Neural cell (in vitro differentiated cells): ENCODE data around the gene AKT3. TPM values are rescaled to one million over a fixed set of nuclear protein-coding genes. Genes with fewer than 3 reads are reported as not detected.

ENCODE experiments used
- H2AFZ ChIP-seq: fragments of 200-600, 300-800 bp; sonication (generic), shearing (Covaris generic); 2 replicates; pipeline ENCODE4 v1.6.0; 2014; ENCODE audit warnings: low read depth, mild to moderate bottlenecking, antibody characterized with exemption, low read length, moderate library complexity
- H3F3A ChIP-seq: fragments of 200-600 bp; shearing (Covaris generic); 2 replicates; pipeline ENCODE4 v1.6.1; 2016; ENCODE audit warnings: mild to moderate bottlenecking, moderate library complexity, mixed read lengths, antibody characterized with exemption, low read length; ENCODE audit not compliant: insufficient read depth, poor library complexity, severe bottlenecking
- H3K27ac ChIP-seq: fragments of 200-600, 300-800 bp; sonication (generic), shearing (Covaris generic); 2 replicates; pipeline ENCODE4 v1.5.1; 2014; ENCODE audit warnings: mild to moderate bottlenecking, low read length, moderate library complexity
- H3K27me3 ChIP-seq: fragments of 300-800, 200-600 bp; sonication (generic), shearing (Covaris generic); 2 replicates; pipeline ENCODE4 v1.6.0; 2014; ENCODE audit warnings: mild to moderate bottlenecking, low read depth, low read length, moderate library complexity; ENCODE audit not compliant: insufficient read depth
- H3K36me3 ChIP-seq: fragments of 300-800, 200-600 bp; sonication (generic), shearing (Covaris generic); 2 replicates; pipeline ENCODE4 v1.5.1; 2014; ENCODE audit warnings: mild to moderate bottlenecking, antibody characterized with exemption, low read length, moderate library complexity; ENCODE audit not compliant: insufficient read depth
- H3K4me2 ChIP-seq: fragments of 300-800, 200-600 bp; sonication (generic), shearing (Covaris generic); 2 replicates; pipeline ENCODE4 v1.6.0; 2014; ENCODE audit warnings: mild to moderate bottlenecking, low read length
- H3K4me3 ChIP-seq: fragments of 300-800, 200-600 bp; sonication (generic), shearing (Covaris generic); 2 replicates; pipeline ENCODE4 v1.5.1; 2014; ENCODE audit warnings: mild to moderate bottlenecking, low read length, moderate library complexity
- H3K79me2 ChIP-seq: fragments of 200-600 bp; shearing (Covaris generic); replicated peaks from 2 replicates; pipeline ENCODE4 v1.6.0; 2014; ENCODE audit warnings: mild to moderate bottlenecking, low read length, moderate library complexity; ENCODE audit not compliant: insufficient read depth
- H3K9ac ChIP-seq: fragments of 300-800, 200-600 bp; sonication (generic), shearing (Covaris generic); 2 replicates; pipeline ENCODE4 v1.6.1; 2016; ENCODE audit warnings: mild to moderate bottlenecking, low read length, mixed read lengths
- H3K9me2 ChIP-seq: fragments of 200-600 bp; shearing (Covaris generic); 2 replicates; pipeline ENCODE4 v1.6.1; 2016; ENCODE audit warnings: mild to moderate bottlenecking, low read length, mixed read lengths; ENCODE audit not compliant: insufficient read depth
- H3K9me3 ChIP-seq: fragments of 200-600, 300-800 bp; sonication (generic), shearing (Covaris generic); 2 replicates; pipeline ENCODE4 v1.6.1; 2016; ENCODE audit warnings: mild to moderate bottlenecking, mixed run types, low read length, moderate library complexity, mixed read lengths
- H4K20me1 ChIP-seq: fragments of 200-600 bp; shearing (Covaris generic); 2 replicates; pipeline ENCODE4 v1.6.1; 2016; ENCODE audit warnings: mild to moderate bottlenecking, mixed run types; ENCODE audit not compliant: insufficient read depth
- CTCF ChIP-seq: fragments of 450-650 bp; IDR thresholded peaks from 2 replicates; pipeline ENCODE4 v1.5.1; 2014; ENCODE audit warnings: antibody characterized with exemption, mild to moderate bottlenecking, moderate library complexity; ENCODE audit not compliant: poor library complexity, severe bottlenecking
- EP300 ChIP-seq: fragments of 450-650 bp; conservative IDR thresholded peaks from 2 replicates; pipeline ENCODE4 v1.6.1; 2014; ENCODE audit warnings: antibody characterized with exemption, mild to moderate bottlenecking, moderate library complexity; ENCODE audit not compliant: poor library complexity, severe bottlenecking
- EZH2 ChIP-seq: fragments of 200-600, 300-800 bp; shearing (Covaris generic), sonication (generic); IDR thresholded peaks from 2 replicates; pipeline ENCODE4 v1.6.1; 2014; ENCODE audit warnings: antibody characterized with exemption, low read length, borderline replicate concordance, mild to moderate bottlenecking; ENCODE audit not compliant: insufficient read depth, poor library complexity, severe bottlenecking
- MXI1 ChIP-seq: fragments of 450-650 bp; conservative IDR thresholded peaks from 2 replicates; pipeline ENCODE4 v1.6.1; 2014; ENCODE audit warnings: antibody characterized with exemption, mild to moderate bottlenecking; ENCODE audit not compliant: poor library complexity, severe bottlenecking
- POLR2AphosphoS5 ChIP-seq: IDR thresholded peaks from 2 replicates; pipeline ENCODE4 v1.6.1; 2012
- RAD21 ChIP-seq: fragments of 450-650 bp; conservative IDR thresholded peaks from 2 replicates; pipeline ENCODE4 v1.6.1; 2014; ENCODE audit warnings: antibody characterized with exemption, mild to moderate bottlenecking, moderate library complexity
- REST ChIP-seq: IDR thresholded peaks from 2 replicates; pipeline ENCODE4 v1.6.1; 2012; ENCODE audit warnings: borderline replicate concordance
- SMC3 ChIP-seq: fragments of 450-650 bp; conservative IDR thresholded peaks from 2 replicates; pipeline ENCODE4 v1.6.1; 2014; ENCODE audit warnings: antibody characterized with exemption, mild to moderate bottlenecking, moderate library complexity; ENCODE audit not compliant: poor library complexity
- TAF1 ChIP-seq: IDR thresholded peaks from 2 replicates; pipeline ENCODE4 v1.6.1; 2012; ENCODE audit warnings: low read depth
- polyA plus RNA-seq: library from polyadenylated mRNA; depleted of rRNA; stranded (reverse); fragments of >200 nt; gene quantifications from 2 replicates; pipeline ENCODE4 v1.2.3, GENCODE V29; 2014

AKT3 gene
- polyA plus RNA-seq, 1 donor from 2014 or later: 46.0 TPM

GRCh38 chr1:243731301-243731891, 118.6 kb downstream of the AKT3 start:
- Histone ChIP-seq H3K9me3 (no peaks in the 10 kb centered on the region), H3K4me2 (no peak overlapping the region), H4K20me1 (no peaks in the 10 kb centered on the region), H3K9ac (no peak overlapping the region), H3K9me2 (no peaks in the 10 kb centered on the region), H3K79me2 (no peaks in the 10 kb centered on the region), H2AFZ (no peak overlapping the region), H3F3A (no peaks in the 10 kb centered on the region), H3K4me3 (no peak overlapping the region), H3K36me3 (no peaks in the 10 kb centered on the region), H3K27ac (no peak overlapping the region), H3K27me3 (no peaks in the 10 kb centered on the region)
- TF ChIP-seq REST (no peak), SMC3 (no peak), RAD21 (no peak), CTCF (no peak), EP300 (no peak), EZH2 (no peak), TAF1 (no peak), MXI1 (no peak)

GRCh38 chr1:243730487-243731150, 119.4 kb downstream of the AKT3 start:
- no peak for TF ChIP-seq EP300
- no peak for TF ChIP-seq SMC3
- no peak for TF ChIP-seq REST
- TF ChIP-seq RAD21: no peak
- no peak for TF ChIP-seq CTCF
- no peak for TF ChIP-seq TAF1
- no peak for TF ChIP-seq EZH2
- TF ChIP-seq MXI1: no peak
- TF ChIP-seq POLR2AphosphoS5: no peak
- no peaks in the 10 kb centered on the region for H3F3A ChIP-seq
- H3K36me3 ChIP-seq: no peaks in the 10 kb centered on the region
- H3K4me3 ChIP-seq: no peak overlapping the region
- no peak overlapping the region for H2AFZ ChIP-seq
- H4K20me1 ChIP-seq: no peaks in the 10 kb centered on the region
- H3K79me2 ChIP-seq: no peaks in the 10 kb centered on the region
- H3K4me2 ChIP-seq: no peak overlapping the region
- no peak overlapping the region for H3K9ac ChIP-seq
- H3K27me3 ChIP-seq: no peaks in the 10 kb centered on the region
- no peaks in the 10 kb centered on the region for H3K9me2 ChIP-seq
- no peaks in the 10 kb centered on the region for H3K9me3 ChIP-seq
- H3K27ac ChIP-seq: no peak overlapping the region
